Muscle of leg (tissue), 11 donors: ENCODE results near the gene CTBP2. TPM values are rescaled to one million over a fixed set of nuclear protein-coding genes. Genes with fewer than 3 reads are reported as not detected.

Experiments used
- DNase-seq: peaks from one replicate; pipeline ENCODE4 v3.0.0; 2013
- H3K27ac ChIP-seq: one replicate; pipeline ENCODE4 v1.5.1; 2013; ENCODE audit warnings: mild to moderate bottlenecking, low read length, control low read depth
- H3K27me3 ChIP-seq: one replicate; pipeline ENCODE4 v1.6.1; 2013; ENCODE audit warnings: low read length; ENCODE audit not compliant: control insufficient read depth, insufficient read depth
- H3K36me3 ChIP-seq: one replicate; pipeline ENCODE4 v1.6.1; 2013; ENCODE audit warnings: low read length; ENCODE audit not compliant: control insufficient read depth, insufficient read depth
- H3K4me1 ChIP-seq: one replicate; pipeline ENCODE4 v1.6.1; 2013; ENCODE audit warnings: low read length; ENCODE audit not compliant: control insufficient read depth, insufficient read depth
- H3K4me3 ChIP-seq: one replicate; pipeline ENCODE4 v1.5.1; 2013; ENCODE audit warnings: low read length, control low read depth
- H3K9me3 ChIP-seq: replicated peaks from 2 replicates; pipeline ENCODE4 v1.6.1; 2013; ENCODE audit warnings: low read depth, low read length; ENCODE audit not compliant: control insufficient read depth
- WGBS: methylation state at CpG from one replicate; pipeline ENCODE4 v1.1.5; 2013; ENCODE audit warnings: missing lambda C conversion rate; ENCODE audit not compliant: insufficient coverage; 5-methylcytosine and 5-hydroxymethylcytosine counted together
- polyA plus RNA-seq, 8 donors: library from polyadenylated mRNA; unstranded; fragments of 120-200 nt; gene quantifications; one replicate each; pipeline versions ENCODE4 v1.2.1 to v1.2.3, GENCODE V29; 2013; ENCODE audit warnings: inconsistent platforms in 1 of 8, low replicate concordance in 1 of 8; ENCODE audit not compliant: insufficient read length in 8 of 8, insufficient read depth in 1 of 8
- total RNA-seq: library from RNA; stranded (reverse); fragments of 120-200 nt; gene quantifications from one replicate; pipeline ENCODE4 v1.2.4, GENCODE V29; 2013

CTBP2 gene
- total and polyA plus RNA-seq, 9 donors: 32.4 to 50.2 (median 41.0) TPM

DNA sequence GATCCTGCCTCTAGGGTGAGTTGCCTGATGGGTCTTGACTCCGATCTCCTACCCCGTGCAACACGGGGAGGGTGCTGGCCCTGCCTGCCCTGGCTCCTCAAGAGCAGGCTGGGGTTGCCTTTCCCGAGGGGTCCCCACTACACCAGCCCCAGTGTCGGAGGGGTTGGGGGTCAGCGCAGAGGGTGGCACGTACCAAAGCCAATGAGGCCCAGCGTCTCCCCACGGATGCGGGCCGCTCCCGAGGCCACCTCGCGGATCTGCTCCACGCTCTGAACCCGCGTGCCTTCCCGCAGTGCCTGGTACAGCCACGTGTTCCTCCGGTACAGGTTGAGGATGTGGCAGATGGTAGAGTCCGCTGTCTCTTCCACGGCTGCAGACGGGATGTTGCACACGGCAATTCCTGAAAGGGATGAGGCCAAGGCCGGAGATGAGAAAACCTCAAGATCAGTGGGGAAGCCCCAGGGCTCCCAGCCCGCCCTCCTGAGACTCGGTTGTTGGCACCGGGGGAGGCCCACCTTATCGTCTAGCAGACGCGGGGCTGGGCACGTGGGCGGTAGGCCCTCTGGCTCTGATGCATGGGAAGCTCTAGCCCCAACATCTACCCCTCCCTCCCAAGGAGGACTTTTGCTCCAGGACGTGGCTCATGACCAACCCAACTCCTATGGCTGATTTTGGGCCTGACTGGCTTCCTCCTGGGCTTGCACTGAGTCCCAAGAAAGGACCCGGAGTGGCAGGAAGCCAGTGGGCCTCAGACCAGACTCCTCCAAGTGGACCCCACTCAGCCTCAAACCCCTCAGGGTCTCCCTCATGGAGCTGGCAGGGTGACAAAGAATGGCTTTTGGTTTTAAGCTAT, 162.4 kb downstream of the CTBP2 start:
- peak; percentile 64 for DNase-seq
- peaks cover 93% of the 10 kb centered on the region for H3K36me3 ChIP-seq
- H3K27ac ChIP-seq: no peak overlapping the region
- peaks cover 45% of the 10 kb centered on the region for H3K4me1 ChIP-seq
- H3K4me3 ChIP-seq: no peak overlapping the region
- H3K27me3 ChIP-seq: no peaks in the 10 kb centered on the region
- H3K9me3 ChIP-seq: no peaks in the 10 kb centered on the region
- WGBS: 76% methylated on average over 33 of the region's 35 CpGs

DNA sequence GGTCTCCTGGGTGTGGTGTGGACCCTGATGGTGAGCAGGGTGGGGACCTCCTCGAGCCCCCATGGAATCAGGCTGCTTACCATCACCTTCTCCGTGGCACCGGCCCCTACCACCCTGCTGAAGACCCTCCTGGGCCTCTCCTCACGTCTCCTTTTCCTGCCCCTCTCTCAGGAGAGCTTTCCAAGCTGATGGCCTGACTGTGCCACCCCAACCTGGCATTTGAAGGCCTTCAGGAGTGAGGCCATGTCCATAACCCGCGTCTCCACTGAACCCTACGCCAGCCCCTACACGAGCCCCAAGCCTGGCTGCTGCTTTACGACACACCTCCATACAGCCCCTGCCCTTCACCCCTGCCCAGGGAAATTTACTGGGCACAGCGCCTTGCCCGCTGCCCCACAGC, 163.1 kb downstream of the CTBP2 start:
- peaks cover 92% of the 10 kb centered on the region for H3K36me3 ChIP-seq
- no peak overlapping the region for H3K4me3 ChIP-seq
- H3K4me1 ChIP-seq: peaks cover 41% of the 10 kb centered on the region
- no peaks in the 10 kb centered on the region for H3K27me3 ChIP-seq
- no peaks in the 10 kb centered on the region for H3K9me3 ChIP-seq
- peak; percentile 5 for DNase-seq
- no peak overlapping the region for H3K27ac ChIP-seq
- 94% methylated on average over 10 of the region's 11 CpGs for WGBS

- no peaks in the 10 kb centered on the region for H3K9me3 ChIP-seq
- H3K4me1 ChIP-seq: peaks cover 37% of the 10 kb centered on the region
- no peak overlapping the region for H3K4me3 ChIP-seq
- peaks cover 92% of the 10 kb centered on the region for H3K36me3 ChIP-seq
- no peak overlapping the region for H3K27ac ChIP-seq
- WGBS: 90% methylated on average over 12 of the region's 17 CpGs
- peak; percentile 0 for DNase-seq
- H3K27me3 ChIP-seq: no peaks in the 10 kb centered on the region
These were observed 163.5 kb downstream of the CTBP2 start for GRCh38 chr10:124996854-124997215.

DNA sequence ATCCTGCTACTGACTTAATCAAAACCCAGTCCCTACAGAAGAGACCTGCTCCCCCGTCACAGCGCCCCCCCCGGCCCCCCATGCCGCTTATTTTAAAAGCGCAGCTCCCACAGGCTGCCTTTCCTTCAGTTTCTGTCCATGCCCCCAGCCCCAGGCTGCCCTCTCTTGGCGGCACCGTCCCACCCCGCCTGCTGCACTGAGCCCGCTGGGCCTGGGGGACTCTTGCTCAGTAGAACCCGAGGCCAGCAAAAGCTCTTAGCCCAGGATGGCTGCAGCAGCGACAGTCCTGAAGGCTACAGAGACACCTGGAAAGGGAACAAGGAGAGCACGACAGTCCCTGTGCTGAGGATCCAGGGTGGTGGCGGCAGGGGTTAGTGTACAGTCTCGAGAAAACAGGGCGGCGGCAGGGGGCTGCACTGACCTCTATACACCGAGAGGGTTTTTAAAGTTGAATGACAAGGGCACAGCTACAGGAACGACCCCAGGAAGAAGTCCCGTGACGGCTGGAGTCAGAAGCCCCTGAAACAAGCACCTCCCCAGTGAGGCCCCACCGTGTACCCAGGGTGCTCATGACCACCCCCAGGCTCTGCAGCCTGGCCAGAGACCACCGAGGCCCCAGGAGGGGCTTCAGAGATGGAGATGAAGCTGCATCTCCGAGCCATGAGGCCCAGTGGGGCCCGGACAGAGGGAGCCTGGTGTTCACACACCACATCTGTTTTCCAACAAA, 164.1 kb downstream of the CTBP2 start:
- H3K27ac ChIP-seq: no peak overlapping the region
- WGBS: 84% methylated on average over 23 of the region's 24 CpGs

DNA sequence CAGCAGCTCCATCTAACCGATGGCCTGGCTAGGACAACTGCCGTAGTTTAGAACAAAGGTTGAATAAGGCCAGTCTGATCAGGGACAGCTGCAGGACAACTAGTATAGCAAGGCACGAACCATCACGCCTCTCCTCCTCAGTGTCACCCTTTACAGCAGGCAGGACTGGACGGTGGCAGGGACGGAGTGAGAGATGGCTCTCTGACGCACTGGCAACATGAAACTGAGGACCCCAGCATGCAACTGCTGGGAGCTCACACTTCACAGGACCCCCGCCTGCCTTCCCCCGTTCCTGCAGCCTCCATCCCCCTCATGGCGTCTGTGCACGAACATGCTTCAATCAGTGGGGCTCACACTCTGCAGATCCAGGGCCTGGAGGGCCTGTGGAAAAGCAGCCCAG, 164.8 kb downstream of the CTBP2 start:
- H3K9me3 ChIP-seq: no peaks in the 10 kb centered on the region
- H3K27ac ChIP-seq: no peak overlapping the region
- WGBS: 87% methylated on average over 11 of the region's 11 CpGs

More for the DNA sequence above, 164.1 kb downstream of the CTBP2 start:
- Histone ChIP-seq H3K9me3 (no peaks in the 10 kb centered on the region), H3K36me3 (peaks cover 91% of the 10 kb centered on the region), H3K4me1 (peaks cover 31% of the 10 kb centered on the region), H3K4me3 (no peak overlapping the region), H3K27me3 (no peaks in the 10 kb centered on the region)
- no peak for DNase-seq

DNA sequence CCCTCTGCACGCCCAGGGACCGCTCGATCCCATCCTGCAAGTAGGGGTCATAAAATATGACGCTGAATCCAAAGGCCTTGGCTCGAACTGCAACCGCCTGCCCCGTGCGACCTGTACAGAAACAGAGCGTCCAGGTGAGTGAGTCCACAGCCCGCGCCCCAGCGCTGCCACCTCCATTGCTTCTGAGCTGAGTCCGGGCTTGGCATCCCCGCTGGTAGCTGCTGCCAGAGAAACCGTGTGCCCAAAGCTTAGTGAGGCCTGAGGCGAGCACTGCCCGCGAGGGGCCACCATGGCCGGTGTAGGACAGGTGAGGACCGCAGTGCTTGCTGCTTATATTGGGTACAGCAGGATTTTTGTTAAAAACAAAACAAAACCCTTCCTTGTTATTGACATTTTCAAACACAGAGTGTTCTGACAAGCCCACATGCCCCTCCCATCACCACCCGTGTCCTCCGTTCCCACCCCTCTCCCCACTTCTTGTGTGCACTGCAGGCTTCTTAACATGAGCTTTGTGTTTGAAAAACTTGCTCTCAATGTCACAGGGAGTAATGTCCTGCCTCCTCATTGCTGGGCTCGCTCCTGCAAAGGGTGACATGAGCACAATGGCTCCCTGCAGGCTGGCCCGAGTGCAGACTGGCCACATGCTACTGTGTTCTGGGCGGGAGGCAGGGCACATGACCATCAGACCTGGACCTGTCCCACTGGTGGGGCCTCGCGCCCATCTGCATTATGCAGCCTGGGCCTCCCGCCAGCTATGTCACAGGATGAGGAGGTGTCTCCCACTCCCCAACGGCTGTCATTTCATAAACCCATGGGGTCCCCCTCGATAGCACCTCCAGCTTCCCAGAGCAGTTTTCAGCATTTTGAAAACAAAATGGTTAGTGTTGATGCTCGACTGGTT, 165.5 kb downstream of the CTBP2 start:
- Histone ChIP-seq H3K36me3 (peaks cover 87% of the 10 kb centered on the region), H3K27ac (no peak overlapping the region), H3K9me3 (no peaks in the 10 kb centered on the region), H3K27me3 (no peaks in the 10 kb centered on the region), H3K4me3 (no peak overlapping the region), H3K4me1 (peaks cover 16% of the 10 kb centered on the region)
- WGBS: 86% methylated on average over 23 of the region's 31 CpGs
- DNase-seq: no peak

More for the DNA sequence above, 164.8 kb downstream of the CTBP2 start:
- Histone ChIP-seq H3K4me3 (no peak overlapping the region), H3K4me1 (peaks cover 24% of the 10 kb centered on the region), H3K36me3 (peaks cover 92% of the 10 kb centered on the region), H3K27me3 (no peaks in the 10 kb centered on the region)
- no peak for DNase-seq

GRCh38 chr10:124993736-124994451, 166.5 kb downstream of the CTBP2 start:
- WGBS: 83% methylated on average over 19 of the region's 21 CpGs
- no peak overlapping the region for H3K27ac ChIP-seq
- no peak for DNase-seq
- H3K4me3 ChIP-seq: no peak overlapping the region
- H3K9me3 ChIP-seq: no peaks in the 10 kb centered on the region
- peaks cover 88% of the 10 kb centered on the region for H3K36me3 ChIP-seq
- H3K4me1 ChIP-seq: peaks cover 7% of the 10 kb centered on the region
- H3K27me3 ChIP-seq: no peaks in the 10 kb centered on the region

DNA sequence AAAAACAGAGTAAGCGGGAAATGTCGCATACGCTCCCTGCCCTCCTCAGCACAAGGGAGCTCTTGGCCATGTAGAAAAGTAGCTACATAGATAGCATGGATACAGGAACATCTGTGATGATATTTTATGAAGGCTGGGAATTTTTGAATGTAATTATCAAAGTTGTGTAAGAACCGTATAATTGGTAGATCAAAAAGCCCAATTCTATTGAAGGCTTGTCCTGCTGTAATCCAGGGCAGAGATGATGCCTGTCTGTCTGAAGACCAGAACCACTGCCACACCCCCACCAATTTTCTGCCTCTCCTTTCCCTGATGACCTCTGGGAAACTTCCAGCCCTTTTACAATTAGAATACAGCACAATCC, 167.0 kb downstream of the CTBP2 start:
- Histone ChIP-seq H3K36me3 (peaks cover 85% of the 10 kb centered on the region), H3K4me3 (no peak overlapping the region), H3K27me3 (no peaks in the 10 kb centered on the region), H3K9me3 (no peaks in the 10 kb centered on the region), H3K27ac (no peak overlapping the region), H3K4me1 (peaks cover 1% of the 10 kb centered on the region)
- DNase-seq: no peak
- WGBS: 100% methylated on average over 1 of the region's 4 CpGs

GRCh38 chr10:124992462-124993344, 167.7 kb downstream of the CTBP2 start:
- DNase-seq: peak; percentile 88
- Histone ChIP-seq H3K27me3 (no peaks in the 10 kb centered on the region), H3K9me3 (no peaks in the 10 kb centered on the region), H3K4me1 (no peaks in the 10 kb centered on the region), H3K36me3 (peaks cover 81% of the 10 kb centered on the region), H3K27ac (no peak overlapping the region), H3K4me3 (no peak overlapping the region)
- 71% methylated on average over 13 of the region's 20 CpGs for WGBS
